BLaER1 treated with 17β-estradiol and CSF1 and Interleukin-3, amounts not matched to agents 10 nM and 100 nM (cell line): ENCODE measurements around the gene PIK3CA.
"Not testable (repeated sequence)": the region's sequence is repeated elsewhere in the genome, so short reads cannot be mapped to it uniquely, and the experiment has no call there.

Experiments
- H3K27ac ChIP-seq, 11 experiments: shearing (Covaris generic); formaldehyde crosslinking; 2 replicates each; pipeline ENCODE4 v1.8.1; 2022
- H3K27me3 ChIP-seq, 11 experiments: shearing (Covaris generic); formaldehyde crosslinking; 2 replicates each; pipeline ENCODE4 v1.8.1; 2022
- H3K36me3 ChIP-seq, 11 experiments: shearing (Covaris generic); formaldehyde crosslinking; 2 replicates each; pipeline ENCODE4 v1.8.1; 2022
- H3K4me1 ChIP-seq, 10 experiments: shearing (Covaris generic); formaldehyde crosslinking; 2 replicates each; pipeline ENCODE4 v1.8.1; 2022
- H3K4me2 ChIP-seq, 11 experiments: shearing (Covaris generic); formaldehyde crosslinking; 2 replicates each; pipeline ENCODE4 v1.8.1; 2022
- H3K4me3 ChIP-seq, 10 experiments: shearing (Covaris generic); formaldehyde crosslinking; 2 replicates each; pipeline ENCODE4 v1.8.1; 2022
- H3K9ac ChIP-seq, 11 experiments: shearing (Covaris generic); formaldehyde crosslinking; 2 replicates each; pipeline ENCODE4 v1.8.1; 2022
- H3K9me3 ChIP-seq, 11 experiments: shearing (Covaris generic); formaldehyde crosslinking; replicated peaks in 1 of 11; 2 replicates each; pipeline ENCODE4 v1.8.1; 2022
- H4K20me1 ChIP-seq, 11 experiments: shearing (Covaris generic); formaldehyde crosslinking; 2 replicates each; pipeline ENCODE4 v1.8.1; 2022
- Cebpa-rat ChIP-seq, 11 experiments: shearing (Covaris generic); IDR thresholded peaks; 2 replicates each; pipeline ENCODE4 v1.8.1; 2022

The PIK3CA gene

GRCh38 chr3:179266701-179267211 is 118.6 kb downstream of the PIK3CA start:
- H3K4me2 ChIP-seq: peak overlapping the region; percentile 67 to 97 (median 87)
- peak overlapping the region in 2 of 11 experiments; percentile 18 to 40; a peak in 2 of 22 replicates for H3K9ac ChIP-seq

GRCh38 chr3:179268400-179269051 is 120.4 kb downstream of the PIK3CA start:
- no peak for TF ChIP-seq Cebpa-rat (IDR thresholded peaks at IDR 0.05)
- peak overlapping the region; percentile 3 to 97 (median 41); a peak in 19 of 22 replicates for H3K4me2 ChIP-seq
- H3K9ac ChIP-seq: no peak overlapping the region

More at GRCh38 chr3:179266701-179267211, 118.6 kb downstream of the PIK3CA start:
- no peaks in the 10 kb centered on the region for H4K20me1 ChIP-seq
- peak overlapping the region in 9 of 10 experiments; percentile 12 to 44 (median 37); a peak in 13 of 20 replicates for H3K4me3 ChIP-seq
- H3K27me3 ChIP-seq: no peaks in the 10 kb centered on the region
- no peak for TF ChIP-seq Cebpa-rat (IDR thresholded peaks at IDR 0.05)
- peaks cover 14 to 22% (median 16%) of the 10 kb centered on the region in 11 experiments for H3K9me3 ChIP-seq
- no peak overlapping the region for H3K27ac ChIP-seq
- peaks cover 16 to 44% (median 30%) of the 10 kb centered on the region in 10 experiments; a peak in 19 of 20 replicates for H3K4me1 ChIP-seq
- no peaks in the 10 kb centered on the region for H3K36me3 ChIP-seq

GRCh38 chr3:179269152-179269707 is 121.1 kb downstream of the PIK3CA start:
- H3K27me3 ChIP-seq: no peaks in the 10 kb centered on the region
- no peak overlapping the region for H3K9ac ChIP-seq
- H3K4me2 ChIP-seq: peak overlapping the region in 2 of 11 experiments; percentile 43 to 93; a peak in 3 of 22 replicates
- no peaks in the 10 kb centered on the region for H4K20me1 ChIP-seq
- H3K36me3 ChIP-seq: no peaks in the 10 kb centered on the region
- TF ChIP-seq Cebpa-rat (IDR thresholded peaks at IDR 0.05): no peak
- H3K4me1 ChIP-seq: peaks cover 16 to 44% (median 30%) of the 10 kb centered on the region in 10 experiments; a peak in 19 of 20 replicates
- H3K4me3 ChIP-seq: no peak overlapping the region
- H3K27ac ChIP-seq: no peak overlapping the region
- no peaks in the 10 kb centered on the region for H3K9me3 ChIP-seq

More at GRCh38 chr3:179268400-179269051, 120.4 kb downstream of the PIK3CA start:
- H3K36me3 ChIP-seq: no peaks in the 10 kb centered on the region
- peaks cover 16 to 44% (median 30%) of the 10 kb centered on the region in 10 experiments; a peak in 19 of 20 replicates for H3K4me1 ChIP-seq
- H3K4me3 ChIP-seq: no peak overlapping the region
- H3K27me3 ChIP-seq: no peaks in the 10 kb centered on the region
- peaks cover 0 to 5% (median 0%) of the 10 kb centered on the region in 11 experiments; a peak in 4 of 22 replicates for H3K9me3 ChIP-seq
- H4K20me1 ChIP-seq: no peaks in the 10 kb centered on the region
- no peak overlapping the region for H3K27ac ChIP-seq

- Histone ChIP-seq H3K27ac (no peak overlapping the region), H3K36me3 (no peaks in the 10 kb centered on the region), H3K4me1 (peaks cover 6 to 21% (median 12%) of the 10 kb centered on the region in 10 experiments; a peak in 19 of 20 replicates), H3K4me2 (no peak overlapping the region), H3K27me3 (no peaks in the 10 kb centered on the region), H4K20me1 (no peaks in the 10 kb centered on the region), H3K9ac (no peak overlapping the region), H3K9me3 (no peaks in the 10 kb centered on the region), H3K4me3 (no peak overlapping the region)
- no peak for TF ChIP-seq Cebpa-rat (IDR thresholded peaks at IDR 0.05)
These were observed 124.2 kb downstream of the PIK3CA start for GRCh38 chr3:179272385-179272784.

- H3K36me3 ChIP-seq, H4K20me1 ChIP-seq, H3K4me2 ChIP-seq, H3K9ac ChIP-seq, H3K4me1 ChIP-seq, H3K4me3 ChIP-seq, H3K9me3 ChIP-seq, H3K27me3 ChIP-seq, H3K27ac ChIP-seq: not testable (repeated sequence)
These were observed 126.3 kb downstream of the PIK3CA start for GRCh38 chr3:179274434-179274833.

GRCh38 chr3:179276001-179276400 is 127.8 kb downstream of the PIK3CA start:
- TF ChIP-seq Cebpa-rat (IDR thresholded peaks at IDR 0.05): no peak
- H3K9ac ChIP-seq: no peak overlapping the region
- H3K27me3 ChIP-seq: no peaks in the 10 kb centered on the region
- H3K9me3 ChIP-seq: no peaks in the 10 kb centered on the region
- no peaks in the 10 kb centered on the region for H4K20me1 ChIP-seq
- H3K4me1 ChIP-seq: no peaks in the 10 kb centered on the region
- H3K4me2 ChIP-seq: no peak overlapping the region
- no peak overlapping the region for H3K27ac ChIP-seq
- no peak overlapping the region for H3K4me3 ChIP-seq
- H3K36me3 ChIP-seq: no peaks in the 10 kb centered on the region

GRCh38 chr3:179276743-179277142 is 128.6 kb downstream of the PIK3CA start:
- Histone ChIP-seq H3K27ac (no peak overlapping the region), H3K4me2 (no peak overlapping the region), H3K9me3 (no peaks in the 10 kb centered on the region), H3K27me3 (no peaks in the 10 kb centered on the region), H3K4me1 (no peaks in the 10 kb centered on the region), H3K9ac (no peak overlapping the region), H3K4me3 (no peak overlapping the region), H3K36me3 (no peaks in the 10 kb centered on the region), H4K20me1 (no peaks in the 10 kb centered on the region)
- TF ChIP-seq Cebpa-rat (IDR thresholded peaks at IDR 0.05): no peak

GRCh38 chr3:179278151-179278550 is 130.0 kb downstream of the PIK3CA start:
- H3K4me2 ChIP-seq: no peak overlapping the region

GRCh38 chr3:179278932-179279693 is 131.0 kb downstream of the PIK3CA start:
- no peaks in the 10 kb centered on the region for H4K20me1 ChIP-seq
- H3K36me3 ChIP-seq: no peaks in the 10 kb centered on the region
- no peak overlapping the region for H3K9ac ChIP-seq
- H3K4me3 ChIP-seq: no peak overlapping the region
- TF ChIP-seq Cebpa-rat (IDR thresholded peaks at IDR 0.05): no peak
- H3K4me1 ChIP-seq: no peaks in the 10 kb centered on the region
- no peaks in the 10 kb centered on the region for H3K9me3 ChIP-seq
- H3K4me2 ChIP-seq: no peak overlapping the region
- H3K27ac ChIP-seq: no peak overlapping the region
- H3K27me3 ChIP-seq: no peaks in the 10 kb centered on the region

More at GRCh38 chr3:179278151-179278550, 130.0 kb downstream of the PIK3CA start:
- no peaks in the 10 kb centered on the region for H3K9me3 ChIP-seq
- H3K9ac ChIP-seq: no peak overlapping the region
- H3K27me3 ChIP-seq: no peaks in the 10 kb centered on the region
- H3K4me3 ChIP-seq: no peak overlapping the region
- no peaks in the 10 kb centered on the region for H4K20me1 ChIP-seq
- H3K36me3 ChIP-seq: no peaks in the 10 kb centered on the region
- no peaks in the 10 kb centered on the region for H3K4me1 ChIP-seq
- no peak overlapping the region for H3K27ac ChIP-seq
- no peak for TF ChIP-seq Cebpa-rat (IDR thresholded peaks at IDR 0.05)
